ENCODE results near the gene TIMM50.

TIMM50 gene

DNA sequence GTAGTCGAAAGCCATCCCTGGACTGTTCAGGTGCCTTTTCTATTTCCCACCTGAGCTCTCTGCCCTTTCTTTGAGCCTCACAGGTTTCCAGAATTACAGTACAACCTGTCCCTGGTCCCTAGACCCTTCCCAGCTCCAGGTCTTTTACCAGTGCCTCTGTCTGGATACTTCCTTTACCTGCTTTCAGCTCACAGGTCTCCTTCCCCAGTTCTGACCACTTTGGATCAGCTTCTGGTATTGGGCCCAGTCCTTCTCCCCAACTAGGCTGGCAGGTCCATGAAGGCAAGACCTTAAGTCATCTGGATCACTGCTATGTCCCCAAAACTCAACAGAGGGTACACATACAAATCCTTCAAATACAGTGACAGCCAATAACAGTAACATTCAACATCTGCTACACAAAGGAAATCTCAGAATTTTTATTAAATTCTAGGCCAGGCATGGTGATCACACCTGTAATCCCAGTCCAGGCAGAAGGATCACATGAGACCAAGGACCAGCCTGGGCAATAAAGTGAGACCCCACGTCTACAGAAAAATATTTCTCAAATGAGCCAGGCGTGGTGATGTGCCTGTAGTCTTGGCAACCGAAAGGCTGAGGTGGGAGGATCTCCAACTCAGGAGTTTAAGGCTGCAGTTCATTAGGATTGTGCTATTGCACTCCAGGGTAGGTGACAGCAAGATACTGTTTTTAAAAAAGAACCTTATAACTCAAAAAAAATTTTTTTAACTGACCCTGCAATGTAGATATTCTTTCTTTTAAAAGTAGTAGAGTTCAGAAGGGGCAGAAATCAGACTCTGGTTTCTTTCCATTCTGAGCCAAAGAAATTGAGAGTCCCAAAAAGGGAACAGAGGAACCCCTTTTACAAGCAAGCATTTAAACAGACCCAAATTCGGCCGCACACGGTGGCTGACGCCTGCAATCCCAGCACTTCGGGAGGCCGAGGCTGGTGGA lies 46.2 kb upstream of the TIMM50 start:
- Histone ChIP-seq H3K4me3 (ENCODE audit: insufficient read depth, low read length, poor library complexity, severe bottlenecking) (peak overlapping the region; percentile 95), H3K9me2 (replicated peaks; ENCODE audit: insufficient read depth, low read length) (no peaks in the 10 kb centered on the region), H3K27me3 (ENCODE audit: low read length) (no peaks in the 10 kb centered on the region), H4K20me1 (ENCODE audit: low read depth, low read length) (peaks cover 16% of the 10 kb centered on the region), H3F3A (ENCODE audit: insufficient read depth) (peaks cover 43% of the 10 kb centered on the region), H3K36me3 (ENCODE audit: low read length) (peaks cover 25% of the 10 kb centered on the region), H3K27ac (ENCODE audit: low read depth, low read length) (peak overlapping the region; percentile 55), H3K79me2 (ENCODE audit: insufficient read depth, low read length) (peaks cover 26% of the 10 kb centered on the region), H3K9me3 (ENCODE audit: insufficient read depth, low read length) (no peaks in the 10 kb centered on the region), H3K4me2 (ENCODE audit: low read depth, low read length, poor library complexity, severe bottlenecking) (peak overlapping the region; percentile 85), H3K9ac (ENCODE audit: low read length) (peak overlapping the region; percentile 98), H2AFZ (ENCODE audit: low read depth, low read length, severe bottlenecking) (no peak overlapping the region)
- TF ChIP-seq EZH2phosphoT487 (conservative IDR thresholded peaks at IDR 0.05; ENCODE audit: low read length), result no peak
- TF ChIP-seq, protein P1, sequence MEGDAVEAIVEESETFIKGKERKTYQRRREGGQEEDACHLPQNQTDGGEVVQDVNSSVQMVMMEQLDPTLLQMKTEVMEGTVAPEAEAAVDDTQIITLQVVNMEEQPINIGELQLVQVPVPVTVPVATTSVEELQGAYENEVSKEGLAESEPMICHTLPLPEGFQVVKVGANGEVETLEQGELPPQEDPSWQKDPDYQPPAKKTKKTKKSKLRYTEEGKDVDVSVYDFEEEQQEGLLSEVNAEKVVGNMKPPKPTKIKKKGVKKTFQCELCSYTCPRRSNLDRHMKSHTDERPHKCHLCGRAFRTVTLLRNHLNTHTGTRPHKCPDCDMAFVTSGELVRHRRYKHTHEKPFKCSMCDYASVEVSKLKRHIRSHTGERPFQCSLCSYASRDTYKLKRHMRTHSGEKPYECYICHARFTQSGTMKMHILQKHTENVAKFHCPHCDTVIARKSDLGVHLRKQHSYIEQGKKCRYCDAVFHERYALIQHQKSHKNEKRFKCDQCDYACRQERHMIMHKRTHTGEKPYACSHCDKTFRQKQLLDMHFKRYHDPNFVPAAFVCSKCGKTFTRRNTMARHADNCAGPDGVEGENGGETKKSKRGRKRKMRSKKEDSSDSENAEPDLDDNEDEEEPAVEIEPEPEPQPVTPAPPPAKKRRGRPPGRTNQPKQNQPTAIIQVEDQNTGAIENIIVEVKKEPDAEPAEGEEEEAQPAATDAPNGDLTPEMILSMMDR (IDR thresholded peaks at IDR 0.05; ENCODE audit: insufficient read depth, low read length, poor library complexity, severe bottlenecking), result no peak

DNA sequence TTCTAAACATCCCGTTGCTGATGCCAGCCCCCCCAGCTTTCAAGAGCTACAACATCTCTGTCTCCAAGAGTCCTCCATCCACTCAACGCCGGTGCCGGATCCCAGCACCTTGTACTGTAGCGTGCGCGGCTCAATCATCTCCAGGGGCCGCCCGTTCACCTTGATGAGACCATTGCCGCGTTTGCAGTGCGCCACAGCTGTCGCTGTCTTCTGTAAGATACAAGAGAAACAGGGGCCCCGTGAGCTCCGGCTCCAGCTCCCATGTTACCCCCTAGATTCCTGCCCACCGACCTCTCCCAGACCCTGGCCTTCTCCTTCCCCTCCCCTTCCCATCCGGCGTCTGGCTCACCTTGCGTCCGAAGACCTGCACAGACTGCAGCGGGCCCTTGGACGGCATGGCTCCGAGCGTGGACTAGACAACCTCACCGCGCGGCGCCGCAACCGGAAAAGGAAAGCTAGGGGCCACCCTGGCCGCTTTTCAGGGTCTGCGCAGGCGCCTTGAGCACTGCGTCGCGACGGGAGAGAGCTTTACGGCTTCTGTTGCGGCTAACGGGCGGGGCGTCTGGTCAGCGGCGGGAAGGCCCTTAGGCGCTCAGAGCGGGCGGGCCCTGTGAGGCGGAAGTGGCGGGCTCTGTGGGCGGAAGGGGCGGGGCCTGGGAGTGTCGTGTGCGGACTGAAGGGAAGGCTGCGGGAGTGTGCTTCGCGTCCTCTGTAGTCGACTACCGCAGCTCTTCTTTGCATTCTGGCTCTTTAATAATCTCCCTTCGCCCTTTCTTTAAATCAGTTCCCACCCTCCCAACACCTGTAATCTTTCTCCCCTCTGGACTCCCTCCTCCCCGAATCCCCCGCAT lies 44.9 kb upstream of the TIMM50 start, which contains the start of gene RPS16:
TSS of gene RPS16 (minus strand) at position 451 of the 851 bp plus-strand sequence. CDS start at position 397, 54 bp downstream.
- Histone ChIP-seq H3F3A (ENCODE audit: insufficient read depth) (peaks cover 38% of the 10 kb centered on the region), H3K36me3 (ENCODE audit: low read length) (peaks cover 25% of the 10 kb centered on the region), H3K27me3 (ENCODE audit: low read length) (no peaks in the 10 kb centered on the region), H2AFZ (ENCODE audit: low read depth, low read length, severe bottlenecking) (no peak within 1 kb of the TSS), H3K9ac (ENCODE audit: low read length) (peak within 1 kb of the TSS; percentile 98), H3K4me2 (ENCODE audit: low read depth, low read length, poor library complexity, severe bottlenecking) (peak within 1 kb of the TSS; percentile 90), H3K4me3 (ENCODE audit: insufficient read depth, low read length, poor library complexity, severe bottlenecking) (peak within 1 kb of the TSS; percentile 95), H3K9me2 (replicated peaks; ENCODE audit: insufficient read depth, low read length) (no peaks in the 10 kb centered on the region), H3K27ac (ENCODE audit: low read depth, low read length) (peak within 1 kb of the TSS; percentile 55), H4K20me1 (ENCODE audit: low read depth, low read length) (peaks cover 16% of the 10 kb centered on the region), H3K79me2 (ENCODE audit: insufficient read depth, low read length) (peaks cover 26% of the 10 kb centered on the region), H3K9me3 (ENCODE audit: insufficient read depth, low read length) (no peaks in the 10 kb centered on the region)
- TF ChIP-seq, protein P1 (IDR thresholded peaks at IDR 0.05; ENCODE audit: insufficient read depth, low read length, poor library complexity, severe bottlenecking), result no peak
- TF ChIP-seq EZH2phosphoT487 (conservative IDR thresholded peaks at IDR 0.05; ENCODE audit: low read length), result no peak

DNA sequence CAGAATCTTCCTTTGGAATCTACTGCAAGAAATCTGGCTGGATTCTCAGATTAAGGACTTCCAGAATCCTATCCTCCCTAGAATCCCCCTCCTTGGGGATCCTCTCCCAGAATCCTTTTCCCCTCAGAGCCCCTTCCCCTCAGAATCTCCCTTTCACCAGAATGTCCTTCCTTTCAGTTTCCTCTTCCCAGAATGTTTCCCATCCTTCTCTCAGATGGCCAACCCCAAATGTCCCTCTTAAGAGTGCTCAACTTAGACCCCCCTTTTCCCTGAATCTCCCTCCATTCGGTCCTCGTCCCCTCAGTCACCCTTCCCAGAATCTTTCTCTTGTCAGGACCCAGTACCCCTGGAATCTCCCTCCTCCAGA lies 44.3 kb upstream of the TIMM50 start:
- H3K36me3 ChIP-seq (ENCODE audit: low read length), result peaks cover 25% of the 10 kb centered on the region

More for the DNA sequence above, 44.3 kb upstream of the TIMM50 start:
- no peak for TF ChIP-seq EZH2phosphoT487 (conservative IDR thresholded peaks at IDR 0.05; ENCODE audit: low read length)
- H3K79me2 ChIP-seq (ENCODE audit: insufficient read depth, low read length), result peaks cover 26% of the 10 kb centered on the region
- H3K27me3 ChIP-seq (ENCODE audit: low read length), result no peaks in the 10 kb centered on the region
- H3K9ac ChIP-seq (ENCODE audit: low read length), result peak overlapping the region; percentile 98
- peak overlapping the region; percentile 77 for H3K4me3 ChIP-seq (ENCODE audit: insufficient read depth, low read length, poor library complexity, severe bottlenecking)
- peaks cover 16% of the 10 kb centered on the region for H4K20me1 ChIP-seq (ENCODE audit: low read depth, low read length)
- H3K9me3 ChIP-seq (ENCODE audit: insufficient read depth, low read length), result no peaks in the 10 kb centered on the region
- H3K4me2 ChIP-seq (ENCODE audit: low read depth, low read length, poor library complexity, severe bottlenecking), result peak overlapping the region; percentile 90
- H2AFZ ChIP-seq (ENCODE audit: low read depth, low read length, severe bottlenecking), result no peak overlapping the region
- peaks cover 32% of the 10 kb centered on the region for H3F3A ChIP-seq (ENCODE audit: insufficient read depth)
- no peaks in the 10 kb centered on the region for H3K9me2 ChIP-seq (replicated peaks; ENCODE audit: insufficient read depth, low read length)
- H3K27ac ChIP-seq (ENCODE audit: low read depth, low read length), result peak overlapping the region; percentile 43

Data from SU-DHL-6 (cell line).